Heart left ventricle (tissue), 16 donors: ENCODE measurements around the gene DGKB. TPM values are rescaled to one million over a fixed set of nuclear protein-coding genes. Genes with fewer than 3 reads are reported as not detected.

Experiments
- ATAC-seq, 4 donors: fragments of 200-7000 bp; cut with Tn5 transposase; one replicate each; pipeline ENCODE4 v1.9.1; 2020 to 2022; ENCODE audit warnings: moderate library complexity in 4 of 4, mild to moderate bottlenecking in 3 of 4, moderate number of reproducible peaks in 1 of 4
- DNase-seq, 5 donors: peaks; one replicate each; pipeline ENCODE4 v3.0.0-alpha.2; 2020
- H3K27ac ChIP-seq, 12 donors: fragments of 200-600 bp; sonication (generic) in 4 of 12; one replicate each; pipeline versions ENCODE4 v1.5.0 to v1.8.0; 2016 to 2022; ENCODE audit warnings: mild to moderate bottlenecking in 2 of 12
- H3K27me3 ChIP-seq, 9 donors: fragments of 200-600 bp; sonication (generic) in 2 of 9; one replicate each; pipeline versions ENCODE4 v1.5.1 to v1.8.0; 2016 to 2022; ENCODE audit warnings: mild to moderate bottlenecking in 3 of 9
- H3K36me3 ChIP-seq, 9 donors: fragments of 200-600 bp; sonication (generic) in 2 of 9; one replicate each; pipeline versions ENCODE4 v1.5.0 to v1.8.0; 2018 to 2022; ENCODE audit warnings: mild to moderate bottlenecking in 2 of 9
- H3K4me1 ChIP-seq, 12 donors: fragments of 200-600 bp; sonication (generic) in 4 of 12; one replicate each; pipeline versions ENCODE4 v1.5.0 to v1.8.0; 2016 to 2022; ENCODE audit warnings: mild to moderate bottlenecking in 3 of 12
- H3K4me3 ChIP-seq, 12 donors: fragments of 200-600 bp; sonication (generic) in 4 of 12; one replicate each; pipeline versions ENCODE4 v1.5.0 to v1.8.0; 2017 to 2022; ENCODE audit warnings: mild to moderate bottlenecking in 9 of 12, moderate library complexity in 4 of 12
- H3K9me3 ChIP-seq, 12 donors: fragments of 200-600 bp; sonication (generic) in 4 of 12; one replicate each; pipeline versions ENCODE4 v1.5.0 to v1.8.0; 2016 to 2022; ENCODE audit warnings: mild to moderate bottlenecking in 1 of 12
- CTCF ChIP-seq, 12 donors: fragments of 200-600 bp; sonication (generic) in 4 of 12; IDR thresholded peaks; one replicate each; pipeline versions ENCODE4 v1.5.0 to v1.8.0; 2018 to 2022; ENCODE audit warnings: antibody characterized with exemption in 12 of 12, mild to moderate bottlenecking in 5 of 12
- POLR2A ChIP-seq, 2 donors: fragments of 450-650 bp; IDR thresholded peaks; one replicate each; pipeline ENCODE4 v1.6.1; 2017; ENCODE audit warnings: antibody characterized with exemption in 2 of 2, mild to moderate bottlenecking in 2 of 2, moderate library complexity in 2 of 2
- WGBS, 4 donors: extraction: QIAGEN DNeasy Blood & Tissue Kit in 2 of 4; methylation state at CpG; one replicate each; pipeline versions ENCODE4 v1.1.5 to v1.1.7; 2013 to 2018; 5-methylcytosine and 5-hydroxymethylcytosine counted together
- intact Hi-C, 10 donors: fragments of 100-400 bp; cut with DNase I; formaldehyde crosslinking; loops; one replicate each; pipeline versions ENCODE4 v1.11.1 to v1.14.2; 2022
- polyA plus RNA-seq, 2 donors: library from polyadenylated mRNA; stranded (reverse); fragments of 200-250 nt; gene quantifications; one replicate each; pipeline ENCODE4 v1.2.3, GENCODE V29; 2013
- total RNA-seq, 9 donors: library from RNA; depleted of rRNA in 2 of 9; stranded (reverse); fragments of >200 nt in 2 of 9; fragmentation: NEBNext Ultra II Directional in 3 of 9; extraction: Animal tissue kit (Norgen Biotek cat#: 25700) in 3 of 9; gene quantifications; one replicate each; pipeline versions ENCODE4 v1.1.0 to v1.2.4, GENCODE V29; 2016 to 2023
- donor health status: ischemic (EF 13 %, LVEDD 7.1; RV severe dilation, severe dysfunction).
- donor health status: healthy with polysubstance abuse.
- donor health status: DM: no; HTN: yes; CAD: no.
- donor health status: DM: no; HTN: no; CAD: no.
- donor health status: ischemic (EF 25% LVEDD 6.9; RV normal size, moderate dysfunction).
- donor health status: ischemic (EF 25% LVEDD 5.7; RV mildly dilated, moderate dysfunction).
- donor health status: healthy.
- donor health status: DM: yes; HTN: yes; CAD: no.
- donor health status: ischemic (EF 35%, LVEDD 5.7; RV mildly dilated, moderate dysfunction).
- donor health status: nonischemic (EF 11% LVEDD 7.7; RV severe dilation, severe dysfunction).
- donor health status: DM: yes; HTN: yes; CAD: no.
- donor health status: PGD.
- donor health status: ischemic (EF 29% LVEDD 5.4; RV normal size, mild dysfunction).
- donor health status: nonischemic (EF 23%, LVEDD 6.1; RV moderate dilation, normal function).

DGKB gene
- total and polyA plus RNA-seq, 11 donors: 0.08 to 1.6 (median 0.47) TPM; not detected in 1

- H3K27me3 ChIP-seq: no peaks in the 10 kb centered on the region
- H3K27ac ChIP-seq: no peak overlapping the region
- no peak for ATAC-seq
- H3K4me1 ChIP-seq: no peaks in the 10 kb centered on the region
- H3K9me3 ChIP-seq: no peaks in the 10 kb centered on the region
- no peak for DNase-seq
- intact Hi-C loops: no loop called here
- 93 to 97% (median 96%) methylated on average over 2 of the region's 2 CpGs for WGBS, 4 donors
- no peaks in the 10 kb centered on the region for H3K36me3 ChIP-seq
- no peak overlapping the region for H3K4me3 ChIP-seq
- TF ChIP-seq CTCF (IDR thresholded peaks at IDR 0.05): no peak
- TF ChIP-seq POLR2A (IDR thresholded peaks at IDR 0.05): no peak
These were observed 758.0 kb downstream of the DGKB start for GRCh38 chr7:14144538-14144937.

- H3K36me3 ChIP-seq: no peaks in the 10 kb centered on the region
- H3K4me1 ChIP-seq: no peaks in the 10 kb centered on the region
- no peak for DNase-seq
- TF ChIP-seq POLR2A (IDR thresholded peaks at IDR 0.05) (no peak), CTCF (IDR thresholded peaks at IDR 0.05) (no peak)
- no peak for ATAC-seq
- no peak overlapping the region for H3K4me3 ChIP-seq
- intact Hi-C loops: no loop called here
- H3K27ac ChIP-seq: no peak overlapping the region
- H3K27me3 ChIP-seq: no peaks in the 10 kb centered on the region
- no peaks in the 10 kb centered on the region for H3K9me3 ChIP-seq
- 93 to 99% (median 95%) methylated on average over 1 of the region's 1 CpG for WGBS, 4 donors
These were observed 758.4 kb downstream of the DGKB start for GRCh38 chr7:14144109-14144508.

- no peak for ATAC-seq
- TF ChIP-seq CTCF (IDR thresholded peaks at IDR 0.05) (no peak), POLR2A (IDR thresholded peaks at IDR 0.05) (no peak)
- 81 to 88% (median 82%) methylated on average over 2 of the region's 2 CpGs for WGBS, 4 donors
These were observed 764.9 kb downstream of the DGKB start for GRCh38 chr7:14137676-14138075.

GRCh38 chr7:14133752-14134151 is 768.8 kb downstream of the DGKB start:
- no peaks in the 10 kb centered on the region for H3K9me3 ChIP-seq
- DNase-seq (no peak), ATAC-seq (no peak)
- intact Hi-C loops: no loop called here
- TF ChIP-seq POLR2A (IDR thresholded peaks at IDR 0.05) (no peak), CTCF (IDR thresholded peaks at IDR 0.05) (no peak)
- 85 to 92% (median 87%) methylated on average over 1 of the region's 1 CpG for WGBS, 4 donors
- no peak overlapping the region for H3K4me3 ChIP-seq
- H3K36me3 ChIP-seq: no peaks in the 10 kb centered on the region
- no peaks in the 10 kb centered on the region for H3K27me3 ChIP-seq
- no peaks in the 10 kb centered on the region for H3K4me1 ChIP-seq
- H3K27ac ChIP-seq: no peak overlapping the region

More at GRCh38 chr7:14137676-14138075, 764.9 kb downstream of the DGKB start:
- Histone ChIP-seq H3K36me3 (no peaks in the 10 kb centered on the region), H3K4me1 (no peaks in the 10 kb centered on the region), H3K4me3 (no peak overlapping the region), H3K9me3 (no peaks in the 10 kb centered on the region), H3K27me3 (no peaks in the 10 kb centered on the region), H3K27ac (no peak overlapping the region)
- no peak for DNase-seq
- intact Hi-C loops: no loop called here
